Measurements from ENCODE around the gene PSMA6. TPM values are rescaled to one million over a fixed set of nuclear protein-coding genes. Genes with fewer than 3 reads are reported as not detected.

The PSMA6 gene
- total RNA-seq (ENCODE audit: low replicate concordance) = 202 and 233 TPM in 2 replicates

DNA sequence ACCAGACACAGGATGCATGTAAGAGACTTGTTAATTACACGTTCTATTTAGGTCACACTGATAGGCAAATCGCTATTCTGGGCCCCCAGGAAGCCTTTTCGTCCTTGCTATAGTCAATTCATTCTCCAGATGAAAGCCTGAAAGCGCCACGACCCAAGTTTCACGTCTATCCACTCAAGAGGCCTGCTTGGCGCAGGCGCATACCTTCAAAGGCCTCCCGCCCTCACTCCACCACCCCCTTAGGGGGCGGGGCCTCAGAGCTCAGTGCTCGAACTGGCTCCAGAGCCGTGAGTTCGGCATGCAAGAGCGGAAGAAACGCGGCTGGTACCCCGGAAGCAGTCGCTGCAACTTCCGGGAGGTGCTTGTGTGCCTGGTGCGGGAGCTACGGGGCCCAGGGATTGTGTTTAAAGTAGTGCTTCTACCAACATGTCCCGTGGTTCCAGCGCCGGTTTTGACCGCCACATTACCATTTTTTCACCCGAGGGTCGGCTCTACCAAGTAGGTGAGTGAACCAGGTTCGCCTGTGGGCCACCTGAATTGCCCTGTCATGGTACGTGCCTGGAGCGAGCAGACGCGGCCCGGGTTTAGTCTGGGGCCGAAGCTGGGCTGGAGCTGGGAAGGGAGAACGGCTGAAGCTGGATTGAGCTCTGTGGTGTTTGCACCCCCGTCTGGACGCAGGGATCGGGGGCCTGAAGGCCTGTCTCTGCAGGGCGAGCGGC, at the start of gene PSMA6:
Gene PSMA6, plus strand, starts transcription at position 332 of the 719 bp plus-strand sequence. Its CDS starts 95 bp downstream, at position 427.

Other genes starting within 250 kb of the PSMA6 start
- 30.5 and 74.6 TPM in 2 replicates for gene FAM177A1, start 246.1 kb upstream of the PSMA6 start, total RNA-seq (ENCODE audit: low replicate concordance)
- 14.0 and 27.1 TPM in 2 replicates for gene PPP2R3C, start 170.4 kb upstream of the PSMA6 start, total RNA-seq (ENCODE audit: low replicate concordance)
- gene PRORP, start 169.8 kb upstream of the PSMA6 start, total RNA-seq (ENCODE audit: low replicate concordance) = 10.9 and 17.7 TPM in 2 replicates
- gene NFKBIA, start 112.4 kb downstream of the PSMA6 start, total RNA-seq (ENCODE audit: low replicate concordance) = 54.1 and 95.2 TPM in 2 replicates
- not detected in 2 replicates for gene INSM2, start 241.8 kb downstream of the PSMA6 start, total RNA-seq (ENCODE audit: low replicate concordance)

All from smooth muscle cell of the coronary artery (primary cell).